HepG2 (cell line): ENCODE data around the gene NR2F1. TPM values are rescaled to one million over a fixed set of nuclear protein-coding genes. Genes with fewer than 3 reads are reported as not detected.

Experiments used
- ATAC-seq: fragments of 200-7000 bp; cut with Tn5 transposase; 3 replicates; pipeline ENCODE4 v1.9.1; 2020; ENCODE audit warnings: mild to moderate bottlenecking, moderate library complexity
- BruUV-seq: library from RNA; stranded (reverse); fragments of 400-500 nt; replicated peaks from 2 replicates; lab custom pipeline; 2021; lab: Mats Ljungman, UMichigan
- CTCF ChIA-PET: fragments of 300-600 bp; formaldehyde crosslinking; extraction: SDS; loops from one replicate; lab custom pipeline; 2021; ENCODE audit warnings: low total read pairs, inconsistent platforms, low intra/inter-chr PET ratio; lab: Yijun Ruan, JAX
- POLR2A ChIA-PET: fragments of 350-600 bp; sonication (Branson Sonifier 250); formaldehyde crosslinking; loops from one replicate; lab custom pipeline; 2020; ENCODE audit warnings: antibody characterized with exemption, inconsistent platforms; lab: Yijun Ruan, JAX
- DNase-seq: peaks from one replicate; pipeline ENCODE4 v3.0.0-alpha.2; 2015; ENCODE audit warnings: low spot score
- FAIRE-seq: peaks from 3 replicates; lab custom pipeline; 2011; peaks lifted over from hg19 to GRCh38; lab: Jason Lieb, UNC
- H2AFZ ChIP-seq: one replicate; pipeline ENCODE4 v1.6.1; 2011; ENCODE audit warnings: low read length, inconsistent platforms
- H3K27ac ChIP-seq: fragments of 300-600 bp; 3 replicates; pipeline ENCODE4 v1.8.0; 2011; ENCODE audit warnings: mixed run types, mild to moderate bottlenecking, mixed read lengths, low read length, inconsistent platforms; ENCODE audit not compliant: insufficient read depth; ENCODE audit errors: extremely low read length
- H3K27me3 ChIP-seq, 2 experiments: fragments of 200-600 bp in 1 of 2; 2 replicates in 1 of 2; 3 replicates in 1 of 2; pipeline versions ENCODE4 v1.6.0 to v1.8.0; 2011; ENCODE audit warnings: low read length in 2 of 2, mild to moderate bottlenecking in 2 of 2, moderate library complexity in 2 of 2, inconsistent platforms in 1 of 2; ENCODE audit not compliant: insufficient read depth in 2 of 2, control insufficient read depth in 1 of 2
- H3K36me3 ChIP-seq, 2 experiments: fragments of 200-600 bp in 1 of 2; replicated peaks in 1 of 2; 2 replicates in 1 of 2; 3 replicates in 1 of 2; pipeline versions ENCODE4 v1.5.1 to v1.8.0; 2011; ENCODE audit warnings: low read length in 2 of 2, inconsistent platforms in 1 of 2; ENCODE audit not compliant: insufficient read depth in 2 of 2, control insufficient read depth in 1 of 2
- H3K4me1 ChIP-seq: 2 replicates; pipeline ENCODE4 v1.5.1; 2012; ENCODE audit warnings: low read length, inconsistent platforms; ENCODE audit not compliant: insufficient read depth
- H3K4me2 ChIP-seq: 2 replicates; pipeline ENCODE4 v1.6.0; 2011; ENCODE audit warnings: low read depth, low read length, inconsistent platforms
- H3K4me3 ChIP-seq, 3 experiments: fragments of 200-600 bp in 1 of 3; sonication (generic), shearing (Covaris generic) in 1 of 3; replicated peaks in 1 of 3; 2 replicates each; pipeline ENCODE4 v1.5.1; 2011 to 2016; ENCODE audit warnings: low read length in 3 of 3, inconsistent platforms in 2 of 3, low read depth in 2 of 3, mild to moderate bottlenecking in 2 of 3, control low read depth in 1 of 3, mixed read lengths in 1 of 3; ENCODE audit not compliant: insufficient read depth in 1 of 3
- H3K79me2 ChIP-seq: one replicate; pipeline ENCODE4 v1.6.1; 2011; ENCODE audit warnings: low read length, inconsistent platforms; ENCODE audit not compliant: insufficient read depth
- H3K9ac ChIP-seq: 2 replicates; pipeline ENCODE4 v1.6.0; 2011; ENCODE audit warnings: mild to moderate bottlenecking, low read depth, low read length, inconsistent platforms; ENCODE audit not compliant: insufficient read depth
- H3K9me3 ChIP-seq: 2 replicates; pipeline ENCODE4 v1.5.1; 2012; ENCODE audit warnings: mild to moderate bottlenecking, low read length
- H4K20me1 ChIP-seq: 2 replicates; pipeline ENCODE4 v1.6.0; 2011; ENCODE audit warnings: inconsistent platforms, mild to moderate bottlenecking, low read length, moderate library complexity; ENCODE audit not compliant: insufficient read depth
- ADNP ChIP-seq: sonication (generic); formaldehyde crosslinking; IDR thresholded peaks from 2 replicates; pipeline ENCODE4 v1.4.0; 2020; ENCODE audit warnings: missing genetic modification reagents
- CHCHD3 ChIP-seq: sonication (generic); formaldehyde crosslinking; IDR thresholded peaks from 2 replicates; pipeline ENCODE4 v1.8.0; 2022; ENCODE audit warnings: mild to moderate bottlenecking, missing genetic modification reagents, moderate library complexity
- FOXA1 ChIP-seq, 2 experiments: fragments of 450-650 bp in 1 of 2; sonication (generic) in 1 of 2; formaldehyde crosslinking in 1 of 2; IDR thresholded peaks; 2 replicates each; pipeline versions ENCODE4 v1.4.0 to v1.6.1; 2016 to 2020; ENCODE audit warnings: missing genetic modification reagents in 1 of 2
- MEIS2 ChIP-seq: sonication (generic); formaldehyde crosslinking; IDR thresholded peaks from 2 replicates; pipeline ENCODE4 v1.9.0; 2021; ENCODE audit warnings: mild to moderate bottlenecking, missing genetic modification reagents
- TCF12 ChIP-seq, 2 experiments: fragments of 450-650 bp in 1 of 2; sonication (generic) in 1 of 2; formaldehyde crosslinking in 1 of 2; IDR thresholded peaks; 2 replicates each; pipeline versions ENCODE4 v1.6.1 to v1.8.0; 2017 to 2022; ENCODE audit warnings: antibody characterized with exemption in 1 of 2, mild to moderate bottlenecking in 1 of 2, missing genetic modification reagents in 1 of 2, moderate library complexity in 1 of 2
- TFDP1 ChIP-seq: IDR thresholded peaks from 2 replicates; pipeline ENCODE4 v1.6.1; 2016; ENCODE audit warnings: missing compliant biosample characterization, missing genetic modification reagents, borderline replicate concordance
- ZFP90 ChIP-seq: sonication (generic); formaldehyde crosslinking; IDR thresholded peaks from 2 replicates; pipeline ENCODE4 v1.8.0; 2022; ENCODE audit warnings: missing genetic modification reagents, mild to moderate bottlenecking, inconsistent platforms, borderline replicate concordance
- ZFY ChIP-seq: sonication (generic); formaldehyde crosslinking; IDR thresholded peaks from 2 replicates; pipeline ENCODE4 v1.4.0; 2020; ENCODE audit warnings: missing genetic modification reagents
- ZNF296 ChIP-seq: sonication (generic); formaldehyde crosslinking; conservative IDR thresholded peaks from 2 replicates; pipeline ENCODE4 v1.5.0; 2020; ENCODE audit warnings: mild to moderate bottlenecking, missing genetic modification reagents
- ZNF510 ChIP-seq: sonication (generic); formaldehyde crosslinking; IDR thresholded peaks from 2 replicates; pipeline ENCODE4 v1.4.0; 2020; ENCODE audit warnings: low read depth, mild to moderate bottlenecking, missing genetic modification reagents
- ZNF674 ChIP-seq: sonication (generic); formaldehyde crosslinking; IDR thresholded peaks from 2 replicates; pipeline ENCODE4 v1.5.0; 2020; ENCODE audit warnings: low read depth, mild to moderate bottlenecking, missing genetic modification reagents
- WGBS: methylation state at CpG from one replicate; pipeline ENCODE4 v1.1.6; 2017; ENCODE audit warnings: low lambda C conversion rate; 5-methylcytosine and 5-hydroxymethylcytosine counted together
- in situ Hi-C: cut with HindIII; loops from 2 replicates; pipeline ENCODE4 v1.10.0; 2017; ENCODE audit warnings: low pct_unique_long_range_greater_than_20kb; ENCODE audit not compliant: extremely low pct_ligation_motif_present
- intact Hi-C: fragments of 100-400 bp; cut with micrococcal nuclease; formaldehyde crosslinking; loops from one replicate; pipeline ENCODE4 v1.10.0; 2022; ENCODE audit not compliant: unreplicated experiment
- polyA plus RNA-seq, 8 experiments: library from polyadenylated mRNA; depleted of rRNA in 3 of 8; stranded (reverse) in 7 of 8; unstranded in 1 of 8; fragments of >200 nt; fragmentation: Illumina TruSeq in 4 of 8; extraction: Trizol in 4 of 8; gene quantifications; 2 replicates each; pipeline versions ENCODE4 v1.2.1 to v1.2.3, GENCODE V29; 2011 to 2016; ENCODE audit warnings: low read depth in 4 of 8, missing spikeins in 1 of 8, mixed read lengths in 1 of 8; ENCODE audit not compliant: insufficient read depth in 1 of 8
- total RNA-seq, 5 experiments: library from RNA; depleted of rRNA; stranded (reverse); fragments of >200 nt; fragmentation: Illumina TruSeq; extraction: Trizol; gene quantifications; 2 replicates each; pipeline ENCODE4 v1.2.3, GENCODE V29; 2016; ENCODE audit warnings: low read depth in 1 of 5
- TF ChIP-seq, protein P1 (sequence below): sonication (generic); formaldehyde crosslinking; conservative IDR thresholded peaks from 2 replicates; pipeline ENCODE4 v1.8.0; 2022; ENCODE audit warnings: mild to moderate bottlenecking, moderate library complexity, missing genetic modification reagents
- TF ChIP-seq, protein P2 (sequence below): IDR thresholded peaks from 2 replicates; pipeline ENCODE4 v1.6.1; 2018; ENCODE audit warnings: missing genetic modification reagents
- TF ChIP-seq, protein P3 (sequence below): sonication (generic); formaldehyde crosslinking; IDR thresholded peaks from 2 replicates; pipeline ENCODE4 v1.4.0; 2020; ENCODE audit warnings: mild to moderate bottlenecking, low read depth, missing genetic modification reagents

Gene NR2F1
- total and polyA plus RNA-seq, 2 of the 13 experiments (the other 11 are each of a cell fraction or from before 2014, with no cell fraction given): 17.1 to 59.7 TPM

DNA sequence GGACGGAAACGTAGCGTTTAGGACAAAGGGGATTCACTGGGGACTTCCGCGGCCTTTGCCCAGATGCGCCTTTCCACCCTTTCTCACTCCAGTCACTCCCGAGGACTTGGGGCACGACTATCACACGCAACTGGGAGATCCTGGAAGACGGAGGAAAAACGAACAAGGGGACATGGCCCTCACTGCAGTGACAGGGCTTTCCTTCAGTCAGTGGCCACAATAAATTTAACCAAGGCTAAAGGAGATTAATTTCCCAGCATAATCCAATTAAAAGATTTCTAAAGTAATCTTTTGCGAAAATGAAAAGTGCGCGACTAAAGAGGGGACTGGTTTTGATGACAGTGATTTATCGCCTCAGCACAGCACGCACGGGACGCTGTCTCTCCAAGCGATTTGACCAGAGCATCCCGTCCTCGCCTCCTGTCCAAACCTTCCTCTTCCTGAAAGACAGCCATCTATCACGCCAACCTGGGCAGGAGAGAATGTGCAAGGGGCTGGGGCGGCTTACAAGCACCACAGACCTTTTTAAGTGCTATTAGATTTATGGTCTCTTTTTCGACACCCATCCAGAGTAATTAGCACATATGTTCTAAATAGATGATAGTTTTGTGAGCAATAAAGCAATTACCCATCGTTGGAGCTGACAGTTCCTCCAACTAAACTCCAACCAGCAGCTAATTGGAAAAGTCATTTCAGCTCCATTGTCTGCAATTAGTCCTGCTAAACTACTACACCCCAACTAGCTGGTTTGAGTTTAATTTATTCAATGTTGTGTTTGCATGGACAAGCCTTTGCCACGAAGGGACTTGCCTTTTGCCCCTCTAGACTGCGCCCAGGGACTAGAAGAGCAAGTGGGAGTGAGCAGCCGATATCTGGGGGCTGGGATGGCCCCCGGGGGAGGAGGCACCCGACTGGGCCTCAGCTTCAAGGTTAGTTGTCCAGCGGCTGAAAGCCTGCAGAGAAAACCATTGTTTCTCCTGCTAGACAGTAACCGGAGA lies 9.4 kb upstream of the NR2F1 start:
- ChIA-PET CTCF (no interaction called here), POLR2A (no interaction called here)
- in situ Hi-C loops: no loop called here
- H3K36me3 ChIP-seq: no peaks in the 10 kb centered on the region
- no peaks in the 10 kb centered on the region for H3K79me2 ChIP-seq
- H3K27me3 ChIP-seq: peaks cover 8 to 25% of the 10 kb centered on the region in 2 experiments; a peak in 4 of 5 replicates
- peaks cover 3% of the 10 kb centered on the region for H4K20me1 ChIP-seq
- no peaks in the 10 kb centered on the region for H3K9me3 ChIP-seq
- no TSS peak for BruUV-seq
- intact Hi-C loops: no loop called here
- no peak overlapping the region for H2AFZ ChIP-seq
- TF ChIP-seq TFDP1 (CRISPR knock-in tag) (no peak), ZFY (CRISPR knock-in tag) (no peak), ZNF674 (CRISPR knock-in tag) (no peak), ZNF296 (CRISPR knock-in tag) (no peak), MEIS2 (CRISPR knock-in tag) (no peak), ZNF510 (CRISPR knock-in tag) (no peak), FOXA1 (IDR thresholded peaks at IDR 0.05) (no peak), FOXA1 (CRISPR knock-in tag; IDR thresholded peaks at IDR 0.05) (no peak), TCF12 (IDR thresholded peaks at IDR 0.05) (no peak), TCF12 (CRISPR knock-in tag; IDR thresholded peaks at IDR 0.05) (no peak), ADNP (CRISPR knock-in tag) (no peak), ZFP90 (CRISPR knock-in tag) (no peak), CHCHD3 (CRISPR knock-in tag) (no peak)
- TF ChIP-seq, protein P1, sequence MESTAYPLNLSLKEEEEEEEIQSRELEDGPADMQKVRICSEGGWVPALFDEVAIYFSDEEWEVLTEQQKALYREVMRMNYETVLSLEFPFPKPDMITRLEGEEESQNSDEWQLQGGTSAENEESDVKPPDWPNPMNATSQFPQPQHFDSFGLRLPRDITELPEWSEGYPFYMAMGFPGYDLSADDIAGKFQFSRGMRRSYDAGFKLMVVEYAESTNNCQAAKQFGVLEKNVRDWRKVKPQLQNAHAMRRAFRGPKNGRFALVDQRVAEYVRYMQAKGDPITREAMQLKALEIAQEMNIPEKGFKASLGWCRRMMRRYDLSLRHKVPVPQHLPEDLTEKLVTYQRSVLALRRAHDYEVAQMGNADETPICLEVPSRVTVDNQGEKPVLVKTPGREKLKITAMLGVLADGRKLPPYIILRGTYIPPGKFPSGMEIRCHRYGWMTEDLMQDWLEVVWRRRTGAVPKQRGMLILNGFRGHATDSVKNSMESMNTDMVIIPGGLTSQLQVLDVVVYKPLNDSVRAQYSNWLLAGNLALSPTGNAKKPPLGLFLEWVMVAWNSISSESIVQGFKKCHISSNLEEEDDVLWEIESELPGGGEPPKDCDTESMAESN: no peak
- TF ChIP-seq, protein P2, sequence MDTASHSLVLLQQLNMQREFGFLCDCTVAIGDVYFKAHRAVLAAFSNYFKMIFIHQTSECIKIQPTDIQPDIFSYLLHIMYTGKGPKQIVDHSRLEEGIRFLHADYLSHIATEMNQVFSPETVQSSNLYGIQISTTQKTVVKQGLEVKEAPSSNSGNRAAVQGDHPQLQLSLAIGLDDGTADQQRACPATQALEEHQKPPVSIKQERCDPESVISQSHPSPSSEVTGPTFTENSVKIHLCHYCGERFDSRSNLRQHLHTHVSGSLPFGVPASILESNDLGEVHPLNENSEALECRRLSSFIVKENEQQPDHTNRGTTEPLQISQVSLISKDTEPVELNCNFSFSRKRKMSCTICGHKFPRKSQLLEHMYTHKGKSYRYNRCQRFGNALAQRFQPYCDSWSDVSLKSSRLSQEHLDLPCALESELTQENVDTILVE (CRISPR knock-in tag): no peak
- TF ChIP-seq, protein P3, sequence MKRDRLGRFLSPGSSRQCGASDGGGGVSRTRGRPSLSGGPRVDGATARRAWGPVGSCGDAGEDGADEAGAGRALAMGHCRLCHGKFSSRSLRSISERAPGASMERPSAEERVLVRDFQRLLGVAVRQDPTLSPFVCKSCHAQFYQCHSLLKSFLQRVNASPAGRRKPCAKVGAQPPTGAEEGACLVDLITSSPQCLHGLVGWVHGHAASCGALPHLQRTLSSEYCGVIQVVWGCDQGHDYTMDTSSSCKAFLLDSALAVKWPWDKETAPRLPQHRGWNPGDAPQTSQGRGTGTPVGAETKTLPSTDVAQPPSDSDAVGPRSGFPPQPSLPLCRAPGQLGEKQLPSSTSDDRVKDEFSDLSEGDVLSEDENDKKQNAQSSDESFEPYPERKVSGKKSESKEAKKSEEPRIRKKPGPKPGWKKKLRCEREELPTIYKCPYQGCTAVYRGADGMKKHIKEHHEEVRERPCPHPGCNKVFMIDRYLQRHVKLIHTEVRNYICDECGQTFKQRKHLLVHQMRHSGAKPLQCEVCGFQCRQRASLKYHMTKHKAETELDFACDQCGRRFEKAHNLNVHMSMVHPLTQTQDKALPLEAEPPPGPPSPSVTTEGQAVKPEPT (CRISPR knock-in tag): no peak
- DNase-seq (no peak), FAIRE-seq (no peak), ATAC-seq (no peak)
- peaks cover 20% of the 10 kb centered on the region for H3K4me1 ChIP-seq
- H3K4me3 ChIP-seq: no peak overlapping the region
- WGBS: 78% methylated on average over 32 of the region's 32 CpGs
- no peak overlapping the region for H3K27ac ChIP-seq
- peak overlapping the region; percentile 63; the same call in 1 of the 2 replicates for H3K4me2 ChIP-seq
- H3K9ac ChIP-seq: no peak overlapping the region
